ENCODE results near the gene CALM3. TPM values are rescaled to one million over a fixed set of nuclear protein-coding genes. Genes with fewer than 3 reads are reported as not detected.

The CALM3 gene
- total RNA-seq, 1 donor from 2014 or later, result 335 TPM

GRCh38 chr19:46620267-46620666 lies 19.1 kb downstream of the CALM3 start:
- H3K36me3 Mint-ChIP-seq, result no peaks in the 10 kb centered on the region
- H3K27me3 Mint-ChIP-seq, result peaks cover 3% of the 10 kb centered on the region
- no peak overlapping the region for H3K27ac Mint-ChIP-seq
- H3K9me3 Mint-ChIP-seq, result no peaks in the 10 kb centered on the region
- TF ChIP-seq CTCF (conservative IDR thresholded peaks at IDR 0.05), result no peak
- peaks cover 10% of the 10 kb centered on the region for H3K4me1 Mint-ChIP-seq (ENCODE audit: unreplicated experiment)
- no peak overlapping the region for H3K4me3 Mint-ChIP-seq
- no peak for DNase-seq (ENCODE audit: extremely low spot score, unreplicated experiment)

GRCh38 chr19:46620716-46621115 lies 19.6 kb downstream of the CALM3 start:
- Mint-ChIP-seq H3K4me3 (no peak overlapping the region), H3K27me3 (peaks cover 3% of the 10 kb centered on the region), H3K4me1 (ENCODE audit: unreplicated experiment) (peaks cover 10% of the 10 kb centered on the region), H3K36me3 (no peaks in the 10 kb centered on the region), H3K27ac (no peak overlapping the region), H3K9me3 (no peaks in the 10 kb centered on the region)
- DNase-seq (ENCODE audit: extremely low spot score, unreplicated experiment), result no peak
- no peak for TF ChIP-seq CTCF (conservative IDR thresholded peaks at IDR 0.05)

- no peak for DNase-seq (ENCODE audit: extremely low spot score, unreplicated experiment)
- no peaks in the 10 kb centered on the region for H3K9me3 Mint-ChIP-seq
- no peaks in the 10 kb centered on the region for H3K36me3 Mint-ChIP-seq
- TF ChIP-seq CTCF (conservative IDR thresholded peaks at IDR 0.05), result peak; percentile 25
- no peak overlapping the region for H3K27ac Mint-ChIP-seq
- H3K4me1 Mint-ChIP-seq (ENCODE audit: unreplicated experiment), result peaks cover 10% of the 10 kb centered on the region
- H3K4me3 Mint-ChIP-seq, result no peak overlapping the region
- H3K27me3 Mint-ChIP-seq, result peaks cover 3% of the 10 kb centered on the region
Observed at GRCh38 chr19:46621191-46622117, 20.3 kb downstream of the CALM3 start.

- Mint-ChIP-seq H3K4me1 (ENCODE audit: unreplicated experiment) (peaks cover 4% of the 10 kb centered on the region), H3K36me3 (no peaks in the 10 kb centered on the region), H3K9me3 (no peaks in the 10 kb centered on the region), H3K27ac (no peak overlapping the region), H3K27me3 (no peaks in the 10 kb centered on the region), H3K4me3 (no peak overlapping the region)
- DNase-seq (ENCODE audit: extremely low spot score, unreplicated experiment), result no peak
- TF ChIP-seq CTCF (conservative IDR thresholded peaks at IDR 0.05), result no peak
Observed at GRCh38 chr19:46622118-46622446, 21.0 kb downstream of the CALM3 start.

GRCh38 chr19:46623915-46624502 lies 22.9 kb downstream of the CALM3 start:
- no peak for TF ChIP-seq CTCF (conservative IDR thresholded peaks at IDR 0.05)
- Mint-ChIP-seq H3K9me3 (no peaks in the 10 kb centered on the region), H3K27me3 (no peaks in the 10 kb centered on the region), H3K36me3 (no peaks in the 10 kb centered on the region), H3K27ac (no peak overlapping the region), H3K4me1 (ENCODE audit: unreplicated experiment) (peaks cover 4% of the 10 kb centered on the region), H3K4me3 (no peak overlapping the region)
- DNase-seq (ENCODE audit: extremely low spot score, unreplicated experiment), result no peak

Data from type B pancreatic cell (in vitro differentiated cells).